Activated naive CD4-positive, alpha-beta T cell treated with anti-CD3 and anti-CD28 coated beads, Interleukin-2, amount 50 U/mL, for 16 hours (primary cell): Measurements from ENCODE around the gene TOP1.

ENCODE experiments used
- DNase-seq: peaks from one replicate; pipeline ENCODE4 v3.0.0-alpha.2; 2020

TOP1 gene

GRCh38 chr20:41133709-41134361 lies 105.2 kb downstream of the TOP1 start:
- peak; percentile 58 for DNase-seq

- DNase-seq = no peak
These were observed 106.0 kb downstream of the TOP1 start for GRCh38 chr20:41134362-41135186.

- DNase-seq = peak; percentile 63
These were observed 106.7 kb downstream of the TOP1 start for GRCh38 chr20:41135187-41135887.

DNA sequence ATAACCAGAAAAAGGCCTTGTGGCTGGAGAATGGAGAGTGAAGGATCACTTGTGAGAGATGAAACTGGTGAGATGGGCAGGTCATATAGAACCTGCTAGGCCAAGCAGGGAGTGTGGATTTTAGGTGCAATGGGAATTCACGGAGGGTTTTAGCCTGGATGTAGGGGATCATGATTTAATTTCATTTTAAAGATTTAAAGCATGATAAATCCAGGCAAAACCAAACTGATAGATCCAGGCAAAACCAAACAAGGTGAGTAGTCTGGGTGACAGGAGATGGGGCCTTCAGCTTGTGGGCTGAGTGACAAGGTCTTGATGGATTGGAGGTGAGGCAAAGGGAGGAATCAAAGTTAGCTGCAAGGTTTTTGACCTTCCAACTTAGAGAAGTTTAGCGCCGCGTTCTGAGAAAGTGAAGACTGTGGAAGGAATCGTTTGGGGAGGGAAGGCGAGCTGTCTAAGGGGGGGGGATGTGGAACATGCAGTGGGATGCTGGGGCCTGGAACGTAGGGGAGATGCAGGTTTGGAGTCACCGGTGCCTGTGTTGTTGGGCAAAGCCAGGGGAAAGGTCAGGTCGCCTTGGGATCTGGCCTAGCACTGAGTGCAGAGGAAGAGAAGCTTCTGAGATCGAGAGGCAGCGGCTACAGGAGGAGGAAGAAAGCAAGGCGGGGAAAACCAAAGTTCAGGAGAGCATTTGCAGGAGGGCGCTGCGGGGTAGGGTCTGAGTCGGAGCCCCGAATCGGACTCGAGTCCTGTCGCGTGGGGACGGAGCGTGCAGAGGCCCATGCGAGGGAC lies 107.5 kb downstream of the TOP1 start:
- no peak for DNase-seq

GRCh38 chr20:41136680-41137613 lies 108.3 kb downstream of the TOP1 start, which contains the start of gene PLCG1:
Gene PLCG1 (plus strand): TSS chr20:41137543. CDS start chr20:41137642, 99 bp downstream.
- peak; percentile 88 for DNase-seq

GRCh38 chr20:41137614-41138474 lies 109.2 kb downstream of the TOP1 start:
- peak; percentile 60 for DNase-seq

DNA sequence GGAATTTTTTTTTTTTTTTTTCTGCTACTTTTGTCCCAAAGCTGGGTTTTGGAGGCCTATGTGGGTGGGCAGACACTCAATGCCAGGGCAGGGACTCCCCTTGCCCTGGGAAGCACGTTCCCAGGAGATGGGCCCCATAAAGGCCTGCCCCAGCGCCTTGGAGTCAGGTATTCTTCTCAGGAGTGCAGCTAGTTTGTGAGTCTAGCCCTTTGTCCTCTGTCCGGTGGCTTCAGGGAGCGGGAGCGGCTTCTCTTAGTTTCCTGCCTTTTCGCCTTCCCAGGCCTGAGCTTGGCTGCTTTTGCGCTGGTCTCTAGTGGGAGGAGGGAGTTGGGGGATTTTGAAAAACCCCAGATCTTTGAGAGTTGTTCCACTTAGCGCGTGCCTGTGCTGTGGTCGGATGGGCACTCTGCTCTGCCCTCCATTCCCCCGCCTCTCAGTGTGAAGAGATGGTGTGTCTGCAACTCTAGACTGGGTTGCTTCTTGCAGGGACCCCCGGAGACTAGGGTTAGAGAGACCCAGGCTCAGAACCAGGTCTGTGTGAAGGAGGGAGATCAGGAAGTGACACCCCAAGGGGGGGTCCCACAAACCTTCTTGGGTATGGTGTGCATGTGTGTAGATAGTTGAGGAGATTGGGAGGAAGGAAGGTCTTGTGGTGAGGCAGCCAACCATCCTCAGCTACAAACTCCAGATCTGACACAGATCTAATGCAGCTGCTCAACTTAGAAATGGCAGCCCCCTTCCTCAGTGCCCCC lies 110.0 kb downstream of the TOP1 start:
- peak; percentile 25 for DNase-seq

DNA sequence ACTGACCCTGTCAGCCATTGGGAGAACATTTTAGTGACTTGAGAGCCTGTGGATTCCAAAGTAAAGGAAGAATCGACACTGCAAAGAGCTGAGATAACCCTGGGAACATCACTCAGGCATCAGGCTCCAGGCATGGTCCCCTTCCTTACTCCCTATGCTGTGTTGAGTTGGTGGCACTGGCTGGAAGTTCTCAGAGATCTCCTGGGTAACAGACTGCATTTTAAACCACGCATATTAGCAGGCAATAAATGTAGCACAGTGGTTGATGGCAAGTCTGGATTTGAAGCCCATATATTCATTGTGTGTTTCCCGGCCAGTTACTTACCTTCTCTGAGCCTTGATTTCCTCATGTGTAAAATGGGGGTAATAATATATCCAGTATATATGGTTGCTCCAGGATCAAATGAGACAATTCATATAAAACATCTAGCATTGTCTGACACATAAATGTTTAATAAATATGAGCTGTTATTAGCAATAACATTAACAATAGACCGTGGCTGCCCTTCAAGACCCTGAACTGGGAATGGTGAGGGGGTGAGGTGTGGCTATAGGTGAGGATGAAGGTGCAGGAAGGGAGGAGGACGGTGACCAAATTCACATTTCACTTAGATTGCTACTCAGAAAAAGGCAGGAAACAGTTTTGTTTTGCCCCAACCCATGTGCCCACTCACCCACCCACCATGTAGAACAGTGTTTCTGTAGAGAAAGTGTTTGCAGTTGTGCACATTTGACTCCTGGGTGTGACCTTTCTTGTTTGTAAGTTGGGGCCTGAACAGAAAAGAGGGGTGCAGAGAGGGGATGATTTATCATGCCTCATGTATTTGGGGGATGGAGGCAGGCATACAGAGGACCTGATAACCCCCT lies 110.8 kb downstream of the TOP1 start:
- DNase-seq = peak; percentile 29

DNA sequence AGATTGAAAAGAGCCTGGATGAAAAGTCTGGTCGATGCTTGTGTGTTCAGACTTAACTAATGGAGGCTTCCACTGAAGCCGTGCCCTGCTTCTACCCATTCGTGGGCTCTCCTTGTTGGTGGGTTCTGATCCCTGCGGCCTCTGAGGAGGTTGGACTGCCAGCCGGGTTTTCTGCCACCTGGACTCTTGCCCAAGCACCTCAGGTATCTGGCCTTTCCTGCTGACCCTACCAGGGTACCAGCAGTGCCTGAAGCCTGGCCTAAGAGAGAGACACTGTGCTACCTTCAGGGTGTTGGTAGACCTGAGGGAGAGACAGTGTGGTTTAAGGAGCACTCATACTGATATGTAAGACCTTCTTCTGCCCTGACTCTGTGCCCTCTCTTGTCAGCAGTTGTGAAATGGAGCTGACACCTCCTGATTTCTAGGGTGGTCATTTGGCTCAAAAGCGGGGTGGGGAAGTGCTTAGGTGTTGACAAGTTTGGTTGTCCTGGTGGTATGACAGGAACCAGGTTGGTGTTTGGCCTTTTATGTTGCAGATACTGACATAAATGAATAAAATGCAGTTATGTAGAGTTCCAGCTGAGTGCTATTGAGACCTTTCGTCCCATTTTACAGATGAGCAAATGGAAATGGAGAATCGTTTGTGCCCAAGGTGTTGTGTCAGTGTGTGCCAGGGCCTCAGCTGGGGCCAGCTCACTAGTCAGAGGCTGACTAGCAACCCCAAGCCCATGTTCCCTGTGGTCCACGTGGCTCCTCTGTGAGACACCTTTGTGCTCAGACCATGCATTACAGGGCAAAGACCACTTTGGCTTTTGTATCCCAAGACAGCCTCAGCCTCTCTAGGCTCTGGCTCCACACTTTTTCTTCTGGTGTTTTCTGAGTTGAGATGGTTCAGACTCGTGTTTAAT lies 111.9 kb downstream of the TOP1 start:
- DNase-seq = peak; percentile 34

GRCh38 chr20:41141153-41141815 lies 112.7 kb downstream of the TOP1 start:
- DNase-seq = no peak

DNA sequence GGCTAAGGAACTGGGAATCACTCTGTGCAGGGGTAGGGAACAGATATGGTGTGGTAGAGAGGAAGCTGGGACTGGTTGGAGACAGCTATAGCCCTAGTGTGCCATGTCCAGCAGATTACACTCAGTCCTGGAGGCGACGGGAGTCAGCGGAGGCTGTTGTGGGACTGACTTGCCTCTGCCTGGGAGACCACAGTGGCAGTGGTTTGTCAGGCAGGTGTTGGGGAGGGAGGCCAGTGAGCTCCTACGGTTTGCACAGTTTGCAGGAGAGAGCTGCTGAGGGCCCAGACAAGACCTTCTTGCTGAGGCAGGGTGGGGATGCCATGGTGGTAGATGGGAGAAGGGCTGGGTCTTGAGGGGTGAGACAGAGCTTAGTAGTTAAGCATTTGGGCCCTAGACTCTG lies 113.6 kb downstream of the TOP1 start:
- DNase-seq = no peak

- no peak for DNase-seq
These were observed 114.3 kb downstream of the TOP1 start for GRCh38 chr20:41142919-41143318.

GRCh38 chr20:41143354-41143753 lies 114.7 kb downstream of the TOP1 start:
- DNase-seq = no peak

DNA sequence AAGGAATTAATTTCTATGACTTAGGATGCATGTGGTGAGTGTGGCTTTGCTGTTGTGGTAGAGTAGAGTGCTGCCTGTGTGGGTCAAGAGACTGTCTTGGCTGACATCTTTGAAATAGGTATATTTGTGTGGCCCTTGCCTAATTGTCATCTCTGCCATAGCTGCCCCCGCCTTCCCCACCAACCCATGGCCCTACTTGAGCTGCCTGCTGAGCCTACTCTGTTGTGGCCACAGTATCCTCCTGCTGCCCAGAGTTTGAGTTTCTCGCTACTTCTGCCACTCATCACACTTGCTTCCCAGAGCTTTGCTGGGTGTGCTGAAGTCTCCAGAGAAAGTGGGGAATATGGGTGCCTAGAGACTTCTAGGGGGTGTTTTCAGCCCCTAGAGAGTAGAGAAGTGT lies 116.7 kb downstream of the TOP1 start:
- DNase-seq = no peak

DNA sequence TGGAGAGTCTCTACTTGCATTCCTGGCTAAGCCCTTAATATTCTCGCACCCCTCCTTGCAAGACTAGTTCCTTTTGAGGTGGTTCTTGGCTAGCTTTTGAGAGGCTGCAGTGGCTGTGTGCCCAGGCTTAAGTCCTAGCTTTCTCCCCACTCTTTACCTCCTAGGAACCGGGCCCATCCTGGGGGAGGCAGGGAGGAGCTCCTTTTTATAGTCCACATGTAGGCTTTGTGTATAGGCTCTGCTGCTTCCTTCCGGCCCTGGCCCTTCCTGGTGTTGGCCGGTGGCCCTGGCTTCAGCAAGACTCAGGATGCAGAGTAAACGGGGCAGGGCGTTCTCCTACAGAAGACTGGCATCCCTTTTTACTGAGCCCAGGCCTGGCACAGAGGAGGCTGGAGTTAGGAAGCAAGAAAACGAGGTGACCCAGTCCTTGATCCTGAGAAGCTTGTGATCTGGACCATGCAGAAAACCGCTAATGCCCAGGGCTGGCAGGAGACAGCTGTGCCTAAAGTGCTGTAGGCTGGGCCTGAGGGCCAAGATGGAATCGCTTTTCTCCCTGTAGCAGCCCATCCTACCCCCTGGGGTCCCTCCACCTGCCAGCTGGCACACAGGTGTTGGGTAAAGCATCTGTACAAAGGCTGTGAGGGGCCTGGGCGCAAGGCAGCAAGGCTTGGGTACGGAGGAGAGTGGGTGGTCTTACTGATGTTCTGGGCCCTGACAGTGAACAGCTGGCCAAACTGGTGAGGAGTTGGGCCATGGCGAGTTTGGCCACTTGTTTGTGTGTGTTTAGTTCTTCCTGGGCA lies 117.4 kb downstream of the TOP1 start:
- no peak for DNase-seq

GRCh38 chr20:41147767-41148191 lies 119.2 kb downstream of the TOP1 start:
- no peak for DNase-seq
